Peyer's patch (tissue), 4 donors: ENCODE measurements around the gene ATP1B1.

Source experiments
- CTCF ChIP-seq, 6 experiments: fragments of 450-650 bp in 4 of 6; fragments of 200-600 bp in 2 of 6; sonication (generic) in 1 of 6; IDR thresholded peaks; one replicate each; pipeline ENCODE4 v1.5.1; 2017 to 2019; ENCODE audit warnings: antibody characterized with exemption in 6 of 6, mild to moderate bottlenecking in 3 of 6, moderate library complexity in 1 of 6
- POLR2A ChIP-seq, 2 donors: fragments of 450-650 bp; IDR thresholded peaks; one replicate each; pipeline ENCODE4 v1.5.1; 2017; ENCODE audit warnings: antibody characterized with exemption in 2 of 2, mild to moderate bottlenecking in 2 of 2, moderate library complexity in 2 of 2

- no peak for TF ChIP-seq CTCF (IDR thresholded peaks at IDR 0.05)
- TF ChIP-seq POLR2A (IDR thresholded peaks at IDR 0.05), result no peak
Observed at GRCh38 chr1:169100208-169100607, 6.3 kb upstream of the ATP1B1 start.
